Testis (tissue), 2 donors: ENCODE data around the gene RTN4RL2.

Source experiments
- POLR2A ChIP-seq: fragments of 450-650 bp; IDR thresholded peaks from one replicate; pipeline ENCODE4 v1.6.1; 2017; ENCODE audit warnings: antibody characterized with exemption, mild to moderate bottlenecking, moderate library complexity
- TF ChIP-seq, protein P1 (sequence below), 3 experiments: fragments of 450-650 bp in 2 of 3; fragments of 200-600 bp in 1 of 3; sonication (generic) in 1 of 3; IDR thresholded peaks; one replicate each; pipeline ENCODE4 v1.5.1; 2016 to 2019; ENCODE audit warnings: antibody characterized with exemption in 3 of 3, mild to moderate bottlenecking in 2 of 3, moderate library complexity in 1 of 3

DNA sequence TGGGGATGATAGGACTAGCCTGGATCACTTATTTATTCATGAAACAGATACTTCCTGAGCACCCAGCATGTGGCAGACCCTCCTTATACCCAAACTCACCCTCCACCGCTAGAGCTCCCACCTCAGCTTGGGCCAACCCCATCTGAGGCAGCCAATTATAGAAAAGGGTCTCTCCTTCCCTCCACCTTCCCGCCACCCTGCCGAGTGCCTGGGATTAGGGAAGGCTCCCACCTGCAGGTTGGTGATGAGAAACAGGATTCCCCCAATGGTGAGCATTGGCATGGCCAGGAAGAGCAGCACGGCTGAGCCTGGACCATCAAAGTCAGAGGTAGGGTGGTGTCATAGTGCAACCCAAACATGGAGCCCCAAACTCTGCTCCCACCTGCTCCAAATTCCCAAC is 39.3 kb upstream of the RTN4RL2 start:
- TF ChIP-seq, protein P1, sequence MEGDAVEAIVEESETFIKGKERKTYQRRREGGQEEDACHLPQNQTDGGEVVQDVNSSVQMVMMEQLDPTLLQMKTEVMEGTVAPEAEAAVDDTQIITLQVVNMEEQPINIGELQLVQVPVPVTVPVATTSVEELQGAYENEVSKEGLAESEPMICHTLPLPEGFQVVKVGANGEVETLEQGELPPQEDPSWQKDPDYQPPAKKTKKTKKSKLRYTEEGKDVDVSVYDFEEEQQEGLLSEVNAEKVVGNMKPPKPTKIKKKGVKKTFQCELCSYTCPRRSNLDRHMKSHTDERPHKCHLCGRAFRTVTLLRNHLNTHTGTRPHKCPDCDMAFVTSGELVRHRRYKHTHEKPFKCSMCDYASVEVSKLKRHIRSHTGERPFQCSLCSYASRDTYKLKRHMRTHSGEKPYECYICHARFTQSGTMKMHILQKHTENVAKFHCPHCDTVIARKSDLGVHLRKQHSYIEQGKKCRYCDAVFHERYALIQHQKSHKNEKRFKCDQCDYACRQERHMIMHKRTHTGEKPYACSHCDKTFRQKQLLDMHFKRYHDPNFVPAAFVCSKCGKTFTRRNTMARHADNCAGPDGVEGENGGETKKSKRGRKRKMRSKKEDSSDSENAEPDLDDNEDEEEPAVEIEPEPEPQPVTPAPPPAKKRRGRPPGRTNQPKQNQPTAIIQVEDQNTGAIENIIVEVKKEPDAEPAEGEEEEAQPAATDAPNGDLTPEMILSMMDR (IDR thresholded peaks at IDR 0.05), result no peak
- TF ChIP-seq POLR2A, result no peak
